HFFc6 (cell line): ENCODE data around the gene LZTS2. TPM values are rescaled to one million over a fixed set of nuclear protein-coding genes. Genes with fewer than 3 reads are reported as not detected.

Experiments
- DNase-seq: peaks from one replicate; pipeline ENCODE4 v3.0.0-alpha.2; 2018
- H3K27ac Mint-ChIP-seq: 2 replicates; pipeline ENCODE4 v1.8.0; 2020; ENCODE audit warnings: mild to moderate bottlenecking, mixed read lengths
- H3K27me3 Mint-ChIP-seq: 2 replicates; pipeline ENCODE4 v1.8.0; 2021; ENCODE audit warnings: mild to moderate bottlenecking, moderate library complexity, mixed read lengths; ENCODE audit not compliant: insufficient read depth
- H3K36me3 Mint-ChIP-seq: 2 replicates; pipeline ENCODE4 v1.8.0; 2021; ENCODE audit warnings: low read depth, mixed read lengths
- H3K4me1 Mint-ChIP-seq: 2 replicates; pipeline ENCODE4 v1.8.0; 2020; ENCODE audit warnings: low read depth, mixed read lengths
- H3K4me3 Mint-ChIP-seq: 2 replicates; pipeline ENCODE4 v1.8.0; 2020; ENCODE audit warnings: mild to moderate bottlenecking, moderate library complexity, mixed read lengths
- H3K9me3 Mint-ChIP-seq: 2 replicates; pipeline ENCODE4 v1.8.0; 2020; ENCODE audit warnings: mild to moderate bottlenecking, mixed read lengths
- CTCF ChIP-seq: fragments of 200-600 bp; sonication (generic); IDR thresholded peaks from 2 replicates; pipeline ENCODE4 v1.5.0; 2021; ENCODE audit warnings: antibody characterized with exemption, mild to moderate bottlenecking
- total RNA-seq, 6 experiments: library from RNA; stranded (reverse); fragmentation: NEBNext Ultra II Directional; extraction: Animal tissue kit (Norgen Biotek cat#: 25700); gene quantifications; 2 replicates in 1 of 6; 3 replicates in 5 of 6; pipeline ENCODE4 v1.2.3, GENCODE V29; 2021

Gene LZTS2
- total RNA-seq, 6 experiments from 2014 or later, result 66.8 to 80.5 (median 74.6) TPM

- H3K27me3 Mint-ChIP-seq, result no peaks in the 10 kb centered on the region; the same call in none of the 2 replicates
- H3K4me1 Mint-ChIP-seq, result peaks cover 15% of the 10 kb centered on the region
- no peaks in the 10 kb centered on the region for H3K9me3 Mint-ChIP-seq
- no peak for DNase-seq
- no peak overlapping the region for H3K27ac Mint-ChIP-seq
- H3K4me3 Mint-ChIP-seq, result no peak overlapping the region
- no peak for TF ChIP-seq CTCF
- peaks cover 3% of the 10 kb centered on the region; the same call in 1 of the 2 replicates for H3K36me3 Mint-ChIP-seq
Measured at GRCh38 chr10:101005869-101006567, 6.4 kb downstream of the LZTS2 start.

- no peak for TF ChIP-seq CTCF
- Mint-ChIP-seq H3K27ac (no peak overlapping the region), H3K27me3 (no peaks in the 10 kb centered on the region; the same call in none of the 2 replicates), H3K36me3 (no peaks in the 10 kb centered on the region), H3K9me3 (no peaks in the 10 kb centered on the region), H3K4me1 (peaks cover 8% of the 10 kb centered on the region), H3K4me3 (no peak overlapping the region)
- DNase-seq, result no peak
Measured at GRCh38 chr10:101006593-101007098, 7.0 kb downstream of the LZTS2 start.

GRCh38 chr10:101007099-101007711, 7.6 kb downstream of the LZTS2 start:
- H3K4me3 Mint-ChIP-seq, result no peak overlapping the region
- H3K4me1 Mint-ChIP-seq, result peaks cover 7% of the 10 kb centered on the region; the same call in 1 of the 2 replicates
- no peak for TF ChIP-seq CTCF
- H3K27ac Mint-ChIP-seq, result no peak overlapping the region
- DNase-seq, result no peak
- H3K36me3 Mint-ChIP-seq, result no peaks in the 10 kb centered on the region
- no peaks in the 10 kb centered on the region for H3K9me3 Mint-ChIP-seq
- no peaks in the 10 kb centered on the region; the same call in none of the 2 replicates for H3K27me3 Mint-ChIP-seq

- Mint-ChIP-seq H3K27ac (peak overlapping the region; percentile 30; the same call in 1 of the 2 replicates), H3K4me1 (peaks cover 17% of the 10 kb centered on the region), H3K4me3 (no peak overlapping the region), H3K27me3 (peaks cover 1% of the 10 kb centered on the region), H3K9me3 (no peaks in the 10 kb centered on the region), H3K36me3 (no peaks in the 10 kb centered on the region)
- no peak for DNase-seq
- no peak for TF ChIP-seq CTCF
Measured at GRCh38 chr10:101007915-101008822, 8.6 kb downstream of the LZTS2 start.

GRCh38 chr10:101008823-101009423, 9.3 kb downstream of the LZTS2 start:
- Mint-ChIP-seq H3K27me3 (peaks cover 3% of the 10 kb centered on the region), H3K36me3 (no peaks in the 10 kb centered on the region), H3K4me1 (peaks cover 23% of the 10 kb centered on the region), H3K4me3 (no peak overlapping the region), H3K9me3 (no peaks in the 10 kb centered on the region), H3K27ac (no peak overlapping the region)
- no peak for TF ChIP-seq CTCF
- DNase-seq, result no peak
